Hepatocyte (in vitro differentiated cells): Measurements from ENCODE around the gene GID8. TPM values are rescaled to one million over a fixed set of nuclear protein-coding genes. Genes with fewer than 3 reads are reported as not detected.

Experiments used
- DNase-seq: peaks from one replicate; pipeline ENCODE4 v3.0.0-alpha.2; 2016; ENCODE audit warnings: low spot score
- H2AFZ ChIP-seq: fragments of 200-600 bp; sonication (generic); 2 replicates; pipeline ENCODE4 v1.6.0; 2016; ENCODE audit warnings: antibody characterized with exemption, mild to moderate bottlenecking
- H3K27ac ChIP-seq: fragments of 200-600 bp; sonication (generic); 2 replicates; pipeline ENCODE4 v1.5.1; 2016; ENCODE audit warnings: mild to moderate bottlenecking
- H3K27me3 ChIP-seq: fragments of 200-600 bp; sonication (generic); 2 replicates; pipeline ENCODE4 v1.6.1; 2016
- H3K36me3 ChIP-seq: fragments of 200-600 bp; sonication (generic); replicated peaks from 2 replicates; pipeline ENCODE4 v1.5.1; 2016; ENCODE audit warnings: low read depth; ENCODE audit not compliant: insufficient read depth
- H3K4me1 ChIP-seq: fragments of 200-600 bp; sonication (generic); 2 replicates; pipeline ENCODE4 v1.5.1; 2016; ENCODE audit warnings: mild to moderate bottlenecking, moderate library complexity; ENCODE audit not compliant: insufficient read depth
- H3K4me2 ChIP-seq: fragments of 200-600 bp; sonication (generic); 2 replicates; pipeline ENCODE4 v1.6.0; 2016
- H3K4me3 ChIP-seq: fragments of 200-600 bp; sonication (generic); 2 replicates; pipeline ENCODE4 v1.5.1; 2016; ENCODE audit warnings: mild to moderate bottlenecking
- H3K79me2 ChIP-seq: fragments of 200-600 bp; sonication (generic); 2 replicates; pipeline ENCODE4 v1.6.0; 2017; ENCODE audit warnings: mild to moderate bottlenecking
- H3K9me2 ChIP-seq: fragments of 200-600 bp; sonication (generic); replicated peaks from 2 replicates; pipeline ENCODE4 v1.6.0; 2017; ENCODE audit warnings: mild to moderate bottlenecking; ENCODE audit not compliant: insufficient read depth
- H3K9me3 ChIP-seq: fragments of 200-600 bp; sonication (generic); 2 replicates; pipeline ENCODE4 v1.5.1; 2016; ENCODE audit warnings: low read depth, mild to moderate bottlenecking
- H4K20me1 ChIP-seq: fragments of 200-600 bp; sonication (generic); 2 replicates; pipeline ENCODE4 v1.6.0; 2016; ENCODE audit warnings: mild to moderate bottlenecking; ENCODE audit not compliant: insufficient read depth, poor library complexity, severe bottlenecking
- CTCF ChIP-seq: fragments of 200-600 bp; sonication (generic); IDR thresholded peaks from 2 replicates; pipeline ENCODE4 v1.5.1; 2016; ENCODE audit warnings: antibody characterized with exemption, mild to moderate bottlenecking; ENCODE audit not compliant: poor library complexity
- EZH2 ChIP-seq: fragments of 200-600 bp; sonication (generic); IDR thresholded peaks from 2 replicates; pipeline ENCODE4 v1.6.1; 2016; ENCODE audit warnings: antibody characterized with exemption, mild to moderate bottlenecking, borderline replicate concordance
- EZH2phosphoT487 ChIP-seq: fragments of 200-600 bp; sonication (generic); IDR thresholded peaks from one replicate; pipeline ENCODE4 v1.6.1; 2018; ENCODE audit warnings: antibody characterized with exemption, mild to moderate bottlenecking, low read depth, moderate library complexity; ENCODE audit not compliant: unreplicated experiment, severe bottlenecking
- WGBS: methylation state at CpG from one replicate; pipeline ENCODE4 v1.1.6; 2016; ENCODE audit warnings: low lambda C conversion rate; ENCODE audit errors: missing lambda C conversion rate; 5-methylcytosine and 5-hydroxymethylcytosine counted together
- polyA plus RNA-seq: library from polyadenylated mRNA; unstranded; fragments of >200 nt; fragmentation: Nextera tagmentation; extraction: Ambion mirVana; gene quantifications from 2 replicates; pipeline ENCODE4 v1.2.1, GENCODE V29; 2016
- total RNA-seq: library from RNA; depleted of rRNA; stranded (reverse); fragments of >200 nt; gene quantifications from 2 replicates; pipeline ENCODE4 v1.2.3, GENCODE V29; 2014

Gene GID8
- total and polyA plus RNA-seq, 2 experiments from 2014 or later, result 16.5 to 35.4 TPM

GRCh38 chr20:62944184-62944583 is 6.2 kb downstream of the GID8 start:
- no peak for DNase-seq
- H2AFZ ChIP-seq, result no peak overlapping the region
- H4K20me1 ChIP-seq, result peaks cover 31% of the 10 kb centered on the region
- H3K4me1 ChIP-seq, result peaks cover 9% of the 10 kb centered on the region
- no peak overlapping the region for H3K27ac ChIP-seq
- H3K9me3 ChIP-seq, result no peaks in the 10 kb centered on the region
- no peaks in the 10 kb centered on the region for H3K27me3 ChIP-seq
- no peak overlapping the region for H3K4me3 ChIP-seq
- H3K79me2 ChIP-seq, result peaks cover 72% of the 10 kb centered on the region
- H3K36me3 ChIP-seq, result no peaks in the 10 kb centered on the region
- no peaks in the 10 kb centered on the region for H3K9me2 ChIP-seq
- no peak for TF ChIP-seq EZH2phosphoT487
- TF ChIP-seq CTCF, result no peak
- no peak for TF ChIP-seq EZH2
- no peak overlapping the region for H3K4me2 ChIP-seq
- 90% methylated on average over 8 of the region's 8 CpGs for WGBS

GRCh38 chr20:62944746-62945145 is 6.8 kb downstream of the GID8 start:
- Histone ChIP-seq H3K36me3 (no peaks in the 10 kb centered on the region), H3K9me3 (no peaks in the 10 kb centered on the region), H3K27me3 (no peaks in the 10 kb centered on the region), H3K4me1 (peaks cover 4% of the 10 kb centered on the region), H3K27ac (no peak overlapping the region), H3K4me3 (no peak overlapping the region), H3K4me2 (no peak overlapping the region), H4K20me1 (peaks cover 26% of the 10 kb centered on the region), H3K9me2 (no peaks in the 10 kb centered on the region), H3K79me2 (peaks cover 67% of the 10 kb centered on the region), H2AFZ (no peak overlapping the region)
- TF ChIP-seq EZH2phosphoT487 (no peak), EZH2 (no peak), CTCF (no peak)
- DNase-seq, result no peak
- WGBS, result 93% methylated on average over 10 of the region's 10 CpGs

- TF ChIP-seq CTCF, result no peak
- TF ChIP-seq EZH2, result no peak
- no peak for TF ChIP-seq EZH2phosphoT487
These were observed 7.9 kb downstream of the GID8 start for GRCh38 chr20:62945771-62946339.

GRCh38 chr20:62946918-62947317 is 9.0 kb downstream of the GID8 start:
- 79% methylated on average over 10 of the region's 10 CpGs for WGBS
- no peaks in the 10 kb centered on the region for H3K36me3 ChIP-seq
- no peak overlapping the region for H2AFZ ChIP-seq
- H3K4me2 ChIP-seq, result no peak overlapping the region
- peaks cover under 1% of the 10 kb centered on the region for H3K4me1 ChIP-seq
- H3K27me3 ChIP-seq, result no peaks in the 10 kb centered on the region
- no peak for DNase-seq
- H3K9me2 ChIP-seq, result no peaks in the 10 kb centered on the region
- H3K9me3 ChIP-seq, result no peaks in the 10 kb centered on the region
- no peak overlapping the region for H3K4me3 ChIP-seq
- TF ChIP-seq EZH2, result no peak
- no peak for TF ChIP-seq CTCF
- no peak for TF ChIP-seq EZH2phosphoT487
- H3K79me2 ChIP-seq, result peaks cover 47% of the 10 kb centered on the region
- H4K20me1 ChIP-seq, result peaks cover 12% of the 10 kb centered on the region
- H3K27ac ChIP-seq, result no peak overlapping the region

More at GRCh38 chr20:62945771-62946339, 7.9 kb downstream of the GID8 start:
- no peak overlapping the region for H3K4me3 ChIP-seq
- H3K36me3 ChIP-seq, result no peaks in the 10 kb centered on the region
- H3K27ac ChIP-seq, result no peak overlapping the region
- no peaks in the 10 kb centered on the region for H3K9me2 ChIP-seq
- H3K79me2 ChIP-seq, result peaks cover 56% of the 10 kb centered on the region
- 94% methylated on average over 25 of the region's 25 CpGs for WGBS
- H2AFZ ChIP-seq, result no peak overlapping the region
- peaks cover 20% of the 10 kb centered on the region for H4K20me1 ChIP-seq
- H3K4me2 ChIP-seq, result no peak overlapping the region
- no peak for DNase-seq
- no peaks in the 10 kb centered on the region for H3K4me1 ChIP-seq
- no peaks in the 10 kb centered on the region for H3K9me3 ChIP-seq
- H3K27me3 ChIP-seq, result no peaks in the 10 kb centered on the region
